Measurements from ENCODE around the gene TEX29.

GRCh38 chr13:111372651-111373425 is 52.4 kb downstream of the TEX29 start:
- no peak for TF ChIP-seq POLR2AphosphoS5 (IDR thresholded peaks at IDR 0.05; ENCODE audit: low read depth, low read length)
- no peak for TF ChIP-seq POLR2A (IDR thresholded peaks at IDR 0.05; ENCODE audit: low read depth, low read length)

Data from GM12892 (cell line).